K562 (cell line): ENCODE results near the gene PCBP4. TPM values are rescaled to one million over a fixed set of nuclear protein-coding genes. Genes with fewer than 3 reads are reported as not detected.
"Not testable (repeated sequence)": the region's sequence is repeated elsewhere in the genome, so short reads cannot be mapped to it uniquely, and the experiment has no call there.

ENCODE experiments used
- ATAC-seq: fragments of 200-7000 bp; cut with Tn5 transposase; 3 replicates; pipeline ENCODE4 v1.9.1; 2020; ENCODE audit warnings: moderate library complexity
- BruUV-seq: library from RNA; stranded (reverse); fragments of 400-500 nt; replicated peaks from 2 replicates; lab custom pipeline; 2021; lab: Mats Ljungman, UMichigan
- CTCF ChIA-PET: fragments of 300-600 bp; formaldehyde crosslinking; extraction: SDS; loops from one replicate; lab custom pipeline; 2021; ENCODE audit warnings: low intra/inter-chr PET ratio; lab: Yijun Ruan, JAX
- POLR2A ChIA-PET: fragments of 300-600, 350-650 bp; sonication (Branson Sonifier 250); formaldehyde crosslinking; extraction: SDS; loops from one replicate; lab custom pipeline; 2021; ENCODE audit warnings: antibody characterized with exemption, inconsistent platforms; lab: Yijun Ruan, JAX
- DNase-seq, 4 experiments: peaks; one replicate each; pipeline versions ENCODE4 v3.0.0 to v3.0.0-alpha.2; 2011 to 2018; ENCODE audit warnings: low spot score in 3 of 4, mixed read lengths in 3 of 4; ENCODE audit errors: extremely low read depth in 1 of 4
- FAIRE-seq: peaks from 2 replicates; lab custom pipeline; 2011; peaks lifted over from hg19 to GRCh38; lab: Jason Lieb, UNC
- H2AFZ ChIP-seq: 2 replicates; pipeline ENCODE4 v1.6.0; 2011; ENCODE audit warnings: low read depth, low read length, control low read depth, inconsistent platforms
- H3K27ac ChIP-seq: fragments of 200-600 bp; 3 replicates; pipeline ENCODE4 v1.8.0; 2011; ENCODE audit warnings: low read depth, mild to moderate bottlenecking, control low read depth, inconsistent platforms, low read length, moderate library complexity, mixed read lengths; ENCODE audit errors: extremely low read depth
- H3K27me3 ChIP-seq, 2 experiments: fragments of 300-600 bp in 1 of 2; 2 replicates in 1 of 2; 3 replicates in 1 of 2; pipeline versions ENCODE4 v1.6.0 to v1.8.0; 2011; ENCODE audit warnings: inconsistent platforms in 2 of 2, low read length in 2 of 2, mild to moderate bottlenecking in 1 of 2, mixed read lengths in 1 of 2, moderate library complexity in 1 of 2; ENCODE audit not compliant: control insufficient read depth in 2 of 2, insufficient read depth in 2 of 2
- H3K36me3 ChIP-seq: fragments of 300-600 bp; 3 replicates; pipeline ENCODE4 v1.8.0; 2011; ENCODE audit warnings: mild to moderate bottlenecking, low read length, inconsistent platforms; ENCODE audit not compliant: control insufficient read depth, insufficient read depth
- H3K4me1 ChIP-seq, 2 experiments: fragments of 200-600 bp in 1 of 2; replicated peaks in 1 of 2; 2 replicates in 1 of 2; 3 replicates in 1 of 2; pipeline versions ENCODE4 v1.5.1 to v1.8.0; 2011; ENCODE audit warnings: inconsistent platforms in 2 of 2, low read length in 2 of 2, mild to moderate bottlenecking in 1 of 2, mixed read lengths in 1 of 2, moderate library complexity in 1 of 2; ENCODE audit not compliant: control insufficient read depth in 2 of 2, insufficient read depth in 2 of 2
- H3K4me2 ChIP-seq: 2 replicates; pipeline ENCODE4 v1.6.1; 2011; ENCODE audit warnings: low read length, control low read depth, inconsistent platforms, mixed read lengths; ENCODE audit not compliant: insufficient read depth
- H3K4me3 ChIP-seq: fragments of 200-600 bp; sonication (generic), shearing (Covaris generic); 2 replicates; pipeline ENCODE4 v1.5.1; 2016; ENCODE audit warnings: control low read depth, inconsistent platforms
- H3K79me2 ChIP-seq: fragments of 200-600 bp; 3 replicates; pipeline ENCODE4 v1.8.0; 2011; ENCODE audit warnings: low read length, inconsistent platforms; ENCODE audit not compliant: control insufficient read depth, insufficient read depth
- H3K9ac ChIP-seq, 2 experiments: 2 replicates each; pipeline versions ENCODE4 v1.6.0 to v1.6.1; 2011; ENCODE audit warnings: low read depth in 2 of 2, low read length in 2 of 2, control low read depth in 1 of 2, inconsistent platforms in 1 of 2, mild to moderate bottlenecking in 1 of 2, mixed read lengths in 1 of 2; ENCODE audit not compliant: insufficient read depth in 1 of 2
- H3K9me1 ChIP-seq: one replicate; pipeline ENCODE4 v1.6.0; 2011; ENCODE audit warnings: inconsistent platforms, mild to moderate bottlenecking, low read length, moderate library complexity; ENCODE audit not compliant: control insufficient read depth, insufficient read depth
- H3K9me3 ChIP-seq: replicated peaks from 2 replicates; pipeline ENCODE4 v1.5.1; 2011; ENCODE audit warnings: low read depth, low read length, inconsistent platforms; ENCODE audit not compliant: control insufficient read depth, insufficient read depth
- H4K20me1 ChIP-seq: replicated peaks from 2 replicates; pipeline ENCODE4 v1.6.1; 2011; ENCODE audit warnings: low read length, inconsistent platforms, mixed read lengths; ENCODE audit not compliant: control insufficient read depth, insufficient read depth
- POLR2G ChIP-seq: fragments of 200-400 bp; formaldehyde crosslinking; IDR thresholded peaks from 2 replicates; pipeline ENCODE4 v1.6.1; 2017; ENCODE audit warnings: low read depth, mild to moderate bottlenecking, antibody characterized with exemption, low read length, moderate library complexity
- PTBP1 ChIP-seq: fragments of 200-400 bp; formaldehyde crosslinking; IDR thresholded peaks from 2 replicates; pipeline ENCODE4 v1.6.1; 2017; ENCODE audit warnings: low read depth, low read length
- RBFOX2 ChIP-seq: fragments of 200-400 bp; formaldehyde crosslinking; IDR thresholded peaks from 2 replicates; pipeline ENCODE4 v1.6.1; 2017; ENCODE audit warnings: low read depth, mild to moderate bottlenecking, low read length, moderate library complexity
- TFAP4 ChIP-seq: sonication (generic); formaldehyde crosslinking; IDR thresholded peaks from 2 replicates; pipeline ENCODE4 v1.8.0; 2022; ENCODE audit warnings: missing genetic modification reagents, mild to moderate bottlenecking, moderate library complexity, borderline replicate concordance
- ZBTB33 ChIP-seq: sonication (generic); formaldehyde crosslinking; IDR thresholded peaks from 2 replicates; pipeline ENCODE4 v1.8.1; 2023; ENCODE audit warnings: mild to moderate bottlenecking, missing genetic modification reagents
- WGBS: fragments of 100-300 bp; shearing (Covaris generic); methylation state at CpG from one replicate; pipeline ENCODE4 v1.1.6; 2016; ENCODE audit warnings: low coverage, mixed read lengths; ENCODE audit not compliant: insufficient coverage; ENCODE audit errors: missing lambda C conversion rate; 5-methylcytosine and 5-hydroxymethylcytosine counted together
- in situ Hi-C: fragments of 300-500 bp; cut with MboI; formaldehyde crosslinking; loops from 4 replicates; pipeline ENCODE4 v1.15.0; 2018; ENCODE audit warnings: inconsistent platforms, mixed read lengths
- intact Hi-C: fragments of 100-400 bp; cut with micrococcal nuclease; formaldehyde crosslinking; loops from 2 replicates; pipeline ENCODE4 v1.14.2; 2022
- polyA plus RNA-seq, 8 experiments: library from polyadenylated mRNA; depleted of rRNA in 4 of 8; stranded (reverse) in 5 of 8; unstranded in 3 of 8; fragments of >200 nt; fragmentation: Nextera tagmentation in 2 of 8; fragmentation: Illumina TruSeq in 1 of 8; extraction: Ambion mirVana in 2 of 8; extraction: Trizol in 1 of 8; gene quantifications; 2 replicates each; pipeline versions ENCODE4 v1.2.1 to v1.2.3, GENCODE V29; 2011 to 2014; ENCODE audit warnings: inconsistent platforms in 1 of 8, missing spikeins in 1 of 8
- total RNA-seq, 7 experiments: library from RNA; depleted of rRNA in 6 of 7; stranded (reverse); fragments of >200 nt in 6 of 7; fragmentation: Illumina TruSeq in 2 of 7; extraction: Trizol in 2 of 7; gene quantifications; 2 replicates each; pipeline versions ENCODE4 v1.2.1 to v1.2.3, GENCODE V29; 2011 to 2021; ENCODE audit warnings: low replicate concordance in 1 of 7

Gene PCBP4
- total and polyA plus RNA-seq, 9 of the 15 experiments (the other 6 are each of a cell fraction or from before 2014, with no cell fraction given) = 0.06 to 5.8 (median 2.6) TPM

DNA sequence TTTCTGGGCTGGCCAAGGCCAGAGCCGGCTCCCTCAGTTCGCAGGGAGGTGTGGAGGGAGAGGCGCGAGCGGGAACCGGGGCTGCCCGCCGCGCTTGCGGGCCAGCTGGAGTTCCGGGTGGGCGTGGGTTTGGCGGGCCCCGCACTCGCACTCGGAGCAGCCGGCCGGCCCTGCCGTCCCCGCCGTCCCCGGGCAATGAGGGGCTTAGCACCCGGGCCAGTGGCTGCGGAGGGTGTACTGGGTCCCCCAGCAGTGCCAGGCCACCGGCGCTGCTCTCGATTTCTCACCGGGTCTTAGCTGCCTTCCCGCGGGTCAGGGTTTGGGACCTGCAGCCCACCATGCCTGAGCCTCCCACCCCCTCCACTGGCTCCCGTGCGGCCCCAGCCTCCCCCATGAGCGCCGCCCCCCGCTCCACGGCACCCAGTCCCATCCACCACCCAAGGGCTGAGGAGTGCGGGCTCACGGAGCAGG, 23.3 kb upstream of the PCBP4 start:
- intact Hi-C loops = not testable (repeated sequence)

More for the DNA sequence above, 23.3 kb upstream of the PCBP4 start:
- ATAC-seq, in situ Hi-C loops, H4K20me1 ChIP-seq, H3K27me3 ChIP-seq, H3K9ac ChIP-seq, H3K9me1 ChIP-seq, H3K4me3 ChIP-seq, H3K9me3 ChIP-seq, H3K4me2 ChIP-seq, CTCF ChIA-PET, DNase-seq, BruUV-seq, FAIRE-seq, H2AFZ ChIP-seq: not testable (repeated sequence)
- WGBS = 98% methylated on average over 7 of the region's 38 CpGs
- POLR2A ChIA-PET = interaction anchor here (0.6 to 6.0 kb wide), 6 partner anchors 8 to 458 kb away, joined by 3 to 105 read pairs (median 5); partner anchors contain the start of genes ABHD14A, ABHD14B and ACY1
- peak overlapping the region; percentile 46; the same call in 1 of the 3 replicates for H3K27ac ChIP-seq
- peaks cover 36 to 55% of the 10 kb centered on the region in 2 experiments for H3K4me1 ChIP-seq
- peaks cover 42% of the 10 kb centered on the region for H3K79me2 ChIP-seq
- TF ChIP-seq POLR2G (peak; percentile 62), ZBTB33 (peak; percentile 91), PTBP1 (0 out of 2 replicates have a peak, but pooled peaks have one; percentile 5), TFAP4 (CRISPR knock-in tag) (peak; percentile 17; the same call in 1 of the 2 replicates), RBFOX2 (peak; percentile 58)
- H3K36me3 ChIP-seq = peaks cover 59% of the 10 kb centered on the region
